GM18520 (cell line): Measurements from ENCODE around the gene CDT1.
A peak's percentile ranks its signal among the peaks of the same experiment; 100 is the strongest.

ENCODE experiments used
- ATAC-seq: cut with Tn5 transposase; IDR thresholded peaks from one replicate; pipeline ENCODE4 v1.9.1; 2021; ENCODE audit not compliant: unreplicated experiment

The CDT1 gene

DNA sequence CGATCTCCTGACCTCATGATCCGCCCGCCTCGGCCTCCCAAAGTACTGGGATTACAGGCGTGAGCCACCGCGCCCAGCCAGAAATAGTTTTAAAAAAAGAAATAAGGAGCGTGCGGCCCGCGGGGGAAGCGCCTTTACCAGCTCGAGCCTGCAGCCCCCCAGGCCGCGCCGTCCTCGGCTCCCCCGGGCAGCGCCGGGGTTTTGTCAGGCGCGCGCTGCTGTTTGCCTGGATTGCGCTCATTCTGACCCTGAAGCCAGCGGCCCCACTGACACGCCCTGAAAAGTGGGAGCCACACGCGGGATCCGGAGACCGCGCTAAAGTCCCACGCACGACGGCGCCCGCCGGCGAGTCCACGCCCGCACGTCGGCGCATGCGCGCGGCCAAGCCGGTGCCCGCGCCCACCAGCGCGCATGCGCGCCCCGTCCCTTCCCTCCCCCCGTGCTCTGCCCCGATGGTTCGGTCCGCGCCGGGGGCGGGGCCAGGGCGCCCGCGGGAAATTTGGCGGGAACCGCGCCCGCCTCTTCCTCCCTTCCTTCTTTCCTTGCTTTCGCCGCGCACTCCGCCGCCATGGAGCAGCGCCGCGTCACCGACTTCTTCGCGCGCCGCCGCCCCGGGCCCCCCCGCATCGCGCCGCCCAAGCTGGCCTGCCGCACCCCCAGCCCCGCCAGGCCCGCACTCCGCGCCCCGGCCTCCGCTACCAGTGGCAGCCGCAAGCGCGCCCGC is at the start of gene CDT1:
Gene CDT1 (plus strand): TSS at position 526 of the 724 bp plus-strand sequence. CDS start 43 bp downstream, at position 569.
- ATAC-seq: peak; percentile 40

DNA sequence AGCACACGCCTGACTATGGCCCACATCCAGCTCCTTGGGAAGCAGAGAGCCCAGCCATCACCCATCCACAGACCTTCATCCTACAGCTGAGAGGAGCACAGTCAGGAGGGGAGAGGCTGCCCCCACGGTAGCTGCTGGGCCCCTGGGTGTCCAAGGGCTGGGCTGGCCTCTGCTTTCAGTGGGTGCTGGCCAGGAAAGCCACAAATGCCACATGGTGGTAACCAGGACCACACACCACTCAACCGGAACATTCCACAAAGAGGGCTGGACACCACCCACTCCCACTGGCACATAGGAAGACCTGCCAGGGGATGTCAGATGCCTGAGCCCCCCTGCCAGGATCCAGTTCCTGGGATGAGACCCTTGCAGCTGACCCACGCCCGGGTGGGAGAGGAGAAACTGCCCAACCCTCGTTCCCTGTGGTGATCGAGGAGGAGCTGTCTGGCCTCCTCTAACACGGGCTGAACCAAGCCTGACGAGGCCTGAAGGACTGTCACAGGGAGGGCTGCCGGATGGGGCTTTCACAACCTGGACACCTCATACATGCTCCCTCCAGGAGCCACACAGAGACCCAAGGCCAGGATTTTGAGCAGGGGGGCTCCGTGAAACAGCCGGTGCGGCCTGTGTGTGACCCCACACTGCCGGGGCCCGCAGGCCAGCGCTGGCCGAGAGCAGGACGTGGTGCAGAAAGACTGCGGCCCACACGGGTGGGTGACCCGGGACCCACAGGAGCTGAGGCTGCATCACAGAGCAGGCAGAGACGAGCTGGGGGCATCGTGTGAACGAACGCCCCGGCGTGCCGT is 49.3 kb upstream of the CDT1 start:
- no peak for ATAC-seq

DNA sequence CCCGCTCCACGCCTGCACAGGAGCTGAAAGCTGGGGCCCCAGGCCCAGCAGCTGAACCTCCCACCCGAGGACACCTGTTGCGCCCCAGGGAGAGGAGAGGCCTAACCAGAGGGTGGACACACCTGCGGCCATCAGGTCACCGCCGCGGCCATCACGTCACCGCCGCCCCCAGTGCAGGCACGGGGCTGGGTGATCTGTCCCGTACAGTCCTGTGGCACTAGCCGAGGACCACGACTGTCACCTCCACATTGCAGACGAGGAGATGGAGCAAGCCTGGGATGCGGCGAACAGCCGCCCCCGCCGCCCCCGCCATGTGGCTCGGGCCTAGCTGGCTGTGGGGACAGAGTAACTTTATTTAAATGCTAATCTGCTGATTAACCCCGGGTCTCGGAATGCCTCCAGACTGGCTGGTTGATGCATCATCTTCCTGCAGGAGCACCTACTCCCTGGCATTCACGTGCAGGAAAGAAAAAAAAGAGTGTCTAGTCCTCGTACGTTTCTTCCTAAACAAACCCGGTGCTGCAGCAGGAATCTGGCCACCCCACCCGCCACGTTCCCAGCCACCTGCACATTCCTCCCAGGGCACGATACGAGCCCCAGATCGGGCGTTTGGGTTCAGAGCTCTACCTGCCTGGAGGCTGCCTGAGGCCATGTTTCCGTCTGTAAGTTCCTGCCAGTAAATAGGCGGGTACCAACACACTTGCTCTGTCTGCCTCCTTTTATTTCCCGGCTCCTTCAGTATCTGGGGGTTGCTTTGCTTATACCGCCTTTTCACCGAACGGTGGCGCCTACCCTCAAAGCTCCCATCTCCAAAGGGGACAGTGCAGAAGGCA is 48.5 kb upstream of the CDT1 start:
- no peak for ATAC-seq

DNA sequence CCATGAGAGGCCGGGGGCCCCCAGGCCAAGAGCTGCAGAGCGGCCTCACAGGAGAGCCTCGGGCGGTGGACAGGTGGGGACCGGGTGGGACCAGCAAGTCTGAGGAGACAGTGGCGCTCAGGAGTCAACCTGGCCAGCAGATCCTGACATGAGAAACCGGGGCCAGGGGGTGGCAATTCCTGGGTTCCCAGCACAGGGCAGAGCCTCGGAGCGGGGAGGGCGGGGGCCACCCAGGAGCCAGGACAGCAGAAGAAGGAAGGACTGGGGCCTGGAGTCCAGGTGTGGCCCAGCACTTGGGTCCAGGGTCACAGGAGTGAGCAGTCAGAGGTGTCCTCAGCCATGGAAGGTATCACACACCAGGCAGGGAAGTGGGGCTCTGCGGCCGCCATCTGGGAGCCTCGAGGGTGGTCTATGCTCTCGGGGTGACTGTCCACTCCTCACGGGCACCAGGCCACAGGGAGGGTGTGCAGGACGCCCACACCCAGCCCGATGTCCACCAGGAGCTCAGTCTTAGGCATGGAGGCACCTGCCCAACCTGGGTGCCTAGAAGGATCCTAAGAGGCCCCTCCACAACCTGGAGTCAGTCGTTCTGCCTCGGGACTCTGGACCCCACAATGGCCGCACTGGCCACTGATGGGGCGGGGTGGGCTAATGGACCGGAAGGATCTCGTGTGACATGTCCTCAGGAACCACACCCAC is 47.7 kb upstream of the CDT1 start:
- ATAC-seq: no peak

DNA sequence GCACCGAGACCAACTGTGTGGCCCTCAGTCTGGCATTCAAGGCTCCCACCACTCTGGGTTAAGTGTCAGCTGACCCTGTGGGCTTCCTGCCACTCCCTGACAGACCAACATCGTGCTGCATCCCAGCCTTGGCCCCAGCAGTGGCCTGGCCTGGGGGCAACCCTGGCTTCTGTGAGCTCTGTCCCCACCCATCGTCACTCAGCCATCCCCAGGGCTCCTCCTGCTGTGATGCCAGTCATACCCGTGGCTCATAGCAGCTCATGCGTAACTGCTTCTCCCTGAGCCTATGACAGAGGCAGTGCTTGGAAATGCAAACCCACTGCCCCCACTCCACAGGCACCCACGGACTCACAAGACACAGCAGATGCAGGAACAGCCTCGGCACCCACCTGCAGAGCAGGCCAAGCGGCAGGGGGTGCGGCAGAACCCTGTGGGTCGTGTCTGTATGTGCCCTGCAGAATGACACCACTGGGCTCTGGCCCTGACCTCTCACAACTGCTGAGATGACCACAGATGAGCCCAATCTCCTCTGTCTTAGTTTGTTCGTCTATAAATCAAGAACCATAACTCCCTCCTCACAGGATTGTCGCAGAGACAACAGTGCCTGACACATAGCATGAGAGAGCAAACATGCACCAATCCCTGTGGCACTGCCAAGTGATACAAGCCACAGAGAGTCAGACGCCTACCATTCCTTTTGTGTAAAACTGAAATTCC is 45.2 kb upstream of the CDT1 start:
- no peak for ATAC-seq

DNA sequence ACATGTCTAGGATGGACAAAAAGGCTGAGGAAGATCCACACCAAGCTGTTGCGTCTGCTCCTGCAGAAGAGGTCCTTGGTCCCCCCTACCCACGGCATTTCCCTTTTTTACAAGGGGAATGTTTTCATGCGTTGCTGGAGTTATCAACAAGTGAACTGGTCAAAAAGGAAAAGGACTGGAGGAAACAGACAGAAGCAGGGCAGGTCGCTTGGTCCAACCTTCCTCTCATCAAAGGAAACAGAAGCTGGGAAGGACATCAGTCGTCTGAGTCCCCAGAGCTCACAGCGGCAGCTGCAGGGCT is 44.7 kb upstream of the CDT1 start:
- no peak for ATAC-seq

DNA sequence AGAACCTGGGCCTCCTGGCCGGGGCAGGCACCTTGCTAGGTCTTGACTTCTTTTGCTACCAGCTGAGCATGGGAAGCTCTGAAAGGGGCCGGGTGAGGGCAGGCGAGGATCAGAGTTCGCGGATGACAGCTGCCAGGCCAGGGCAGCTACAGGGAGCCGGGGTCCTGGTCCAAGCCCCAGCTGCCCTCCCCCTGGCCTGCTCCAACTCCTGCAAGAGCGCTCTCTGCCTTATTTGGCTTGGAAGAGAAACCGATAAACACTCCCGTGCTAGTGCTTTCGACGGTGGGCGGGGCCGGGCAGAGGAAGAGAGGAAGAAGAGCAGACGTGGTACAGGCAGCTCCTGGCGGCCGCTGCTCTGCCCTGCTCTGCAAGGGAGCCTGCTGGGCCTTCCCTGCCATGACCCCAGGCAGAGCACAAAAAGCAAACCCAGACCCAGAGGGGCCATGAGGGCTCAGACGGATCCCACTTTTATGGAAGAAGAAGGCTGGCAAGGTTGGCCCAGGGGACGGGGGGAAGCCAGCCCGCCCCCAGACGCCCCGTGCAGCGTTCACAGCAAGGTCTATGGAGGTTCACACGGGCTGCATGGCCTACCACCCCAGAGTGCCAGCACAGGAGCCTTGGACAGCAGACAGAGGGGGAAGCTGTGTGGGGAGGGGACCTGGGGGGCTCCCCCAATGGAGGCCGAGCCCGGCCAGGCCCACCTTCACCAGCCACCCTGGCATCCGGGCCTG is 44.2 kb upstream of the CDT1 start:
- ATAC-seq: no peak

DNA sequence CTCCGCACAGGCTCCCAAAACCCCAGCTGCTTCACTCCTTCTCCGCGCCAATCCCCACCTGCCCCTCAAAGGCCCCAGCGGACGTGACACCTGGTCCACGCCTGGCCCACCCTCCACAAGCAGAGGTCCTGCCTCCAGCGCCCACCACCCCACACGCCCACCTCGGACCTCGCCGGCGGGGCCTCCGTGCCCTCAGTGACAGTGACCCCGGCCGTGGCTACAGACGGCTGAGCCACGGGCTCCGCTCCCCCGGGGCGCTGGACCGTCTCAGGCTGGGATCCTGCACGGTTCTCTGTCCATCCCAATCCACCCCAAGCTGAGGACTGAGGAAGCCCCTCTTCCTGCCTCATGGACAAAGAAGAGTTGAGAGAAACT is 43.6 kb upstream of the CDT1 start:
- no peak for ATAC-seq

DNA sequence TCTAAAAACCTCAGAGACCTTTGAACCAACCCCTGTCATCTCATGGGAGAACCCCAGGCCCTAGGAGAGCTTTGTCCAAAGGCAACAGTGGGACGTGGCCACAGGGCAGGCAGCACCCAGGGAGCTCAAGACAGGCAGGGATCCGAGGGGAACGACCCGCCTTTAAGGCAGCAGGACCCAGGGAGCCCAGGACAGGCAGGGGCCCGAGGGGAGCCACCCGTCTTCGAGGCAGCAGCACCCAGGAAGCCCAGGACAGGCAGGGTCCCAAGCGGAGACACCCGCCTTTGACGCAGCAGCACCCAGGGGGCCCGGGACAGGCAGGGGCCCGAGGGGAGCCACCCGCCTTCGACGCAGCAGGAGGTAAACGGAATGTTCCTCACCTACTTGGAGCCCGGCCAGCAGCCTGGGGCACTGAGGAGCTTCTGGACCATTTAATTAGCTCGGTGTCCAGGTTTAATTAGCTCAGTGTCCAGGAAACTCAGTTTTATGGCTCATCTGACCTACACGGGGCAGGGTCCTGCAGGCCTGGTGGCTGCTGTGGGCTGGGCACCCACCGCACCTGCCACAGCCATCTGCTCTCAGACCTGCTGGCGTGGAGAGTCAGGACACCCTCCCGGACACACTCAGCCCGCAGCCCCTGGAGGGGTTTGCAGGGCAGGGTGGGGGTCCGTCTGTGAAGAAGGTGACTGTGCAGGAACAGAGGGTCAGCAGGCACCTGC is 43.0 kb upstream of the CDT1 start:
- ATAC-seq: no peak

DNA sequence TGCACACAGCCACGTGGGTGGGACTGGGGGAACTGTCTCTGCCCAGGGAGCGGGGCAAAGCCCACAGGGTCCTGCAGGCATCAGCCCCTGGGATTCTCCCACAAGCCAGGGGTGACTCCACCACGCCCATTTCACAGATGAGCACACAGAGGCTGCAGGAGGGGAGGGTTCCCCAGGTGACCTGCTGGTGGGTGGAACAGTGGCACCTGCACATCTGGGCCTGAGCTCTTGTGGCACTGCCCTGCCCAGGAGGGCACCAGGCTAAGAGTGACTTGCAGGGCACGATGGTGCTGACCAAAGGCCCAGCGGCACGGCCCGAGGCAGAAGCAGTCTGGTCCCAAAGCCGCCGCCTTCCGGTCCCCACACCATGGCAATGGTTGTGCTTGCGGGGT is 42.5 kb upstream of the CDT1 start:
- ATAC-seq: no peak

DNA sequence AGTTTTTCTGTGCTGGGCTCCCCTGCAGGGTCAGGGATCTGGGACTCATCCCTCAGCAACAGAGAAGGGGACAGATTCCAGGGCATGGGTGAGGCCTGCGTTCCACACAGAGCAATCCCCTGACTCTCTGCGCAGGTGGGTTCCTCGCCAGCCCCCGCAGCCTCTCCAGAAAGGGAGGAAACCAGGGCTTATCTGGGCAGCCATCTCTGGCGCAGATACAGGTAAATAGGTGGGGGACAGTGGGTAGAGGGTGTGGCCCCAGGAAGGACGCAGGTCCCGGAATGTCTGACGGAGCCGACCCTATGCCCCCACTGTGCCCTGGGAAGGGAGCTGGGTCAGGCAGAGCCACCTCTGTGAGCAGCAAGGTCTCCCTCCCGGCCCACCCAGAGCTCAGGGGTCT is 41.8 kb upstream of the CDT1 start:
- no peak for ATAC-seq

DNA sequence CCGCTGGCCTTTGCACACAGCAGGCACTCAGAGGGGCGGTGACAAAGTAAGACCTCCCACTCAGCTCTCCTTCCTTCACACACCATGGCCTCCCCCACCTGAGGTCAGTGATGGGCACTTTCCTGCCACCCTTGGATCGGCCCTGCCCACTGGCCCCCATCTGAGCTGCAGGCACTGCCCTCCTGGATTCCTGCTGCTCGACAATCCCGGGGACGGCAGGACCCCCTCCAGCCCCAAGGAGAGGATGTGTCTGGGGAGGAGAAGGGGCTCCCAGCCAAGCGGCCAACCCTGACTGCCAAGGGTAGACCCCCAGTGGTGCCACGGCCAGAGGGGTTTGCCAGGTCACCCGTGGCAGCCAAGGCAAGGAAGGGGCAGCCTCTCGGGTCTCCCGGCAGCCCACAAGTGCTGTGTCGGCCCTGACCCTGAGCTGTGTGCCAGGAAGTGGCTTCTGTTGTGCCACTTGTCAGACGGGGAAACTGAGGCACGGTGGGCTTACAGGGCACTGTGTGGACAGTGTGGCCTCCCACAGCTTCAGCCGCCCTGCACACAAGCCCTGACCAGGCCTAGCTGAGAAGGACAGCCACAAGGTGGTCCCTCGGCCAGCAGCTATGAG is 41.2 kb upstream of the CDT1 start:
- no peak for ATAC-seq

DNA sequence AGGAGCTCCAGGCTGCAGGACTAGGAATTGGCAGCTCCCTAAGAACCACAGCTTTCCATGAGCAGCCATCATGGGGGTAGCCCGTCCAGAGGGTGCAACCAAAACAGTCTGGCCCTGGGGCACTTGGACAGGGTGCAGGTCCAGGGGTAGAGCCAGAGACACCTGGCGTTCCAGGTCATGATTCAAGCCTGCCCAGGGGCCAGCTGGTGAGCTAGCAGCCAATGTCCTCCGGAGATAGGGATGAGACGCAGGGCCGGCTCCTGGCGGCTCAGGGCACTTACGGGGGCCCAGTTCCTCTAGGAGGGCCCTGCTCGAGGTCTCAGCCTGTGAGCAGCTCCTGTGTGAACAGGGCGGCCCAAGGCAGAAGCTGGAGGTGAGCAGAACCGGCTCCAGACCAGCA is 40.6 kb upstream of the CDT1 start:
- ATAC-seq: no peak

DNA sequence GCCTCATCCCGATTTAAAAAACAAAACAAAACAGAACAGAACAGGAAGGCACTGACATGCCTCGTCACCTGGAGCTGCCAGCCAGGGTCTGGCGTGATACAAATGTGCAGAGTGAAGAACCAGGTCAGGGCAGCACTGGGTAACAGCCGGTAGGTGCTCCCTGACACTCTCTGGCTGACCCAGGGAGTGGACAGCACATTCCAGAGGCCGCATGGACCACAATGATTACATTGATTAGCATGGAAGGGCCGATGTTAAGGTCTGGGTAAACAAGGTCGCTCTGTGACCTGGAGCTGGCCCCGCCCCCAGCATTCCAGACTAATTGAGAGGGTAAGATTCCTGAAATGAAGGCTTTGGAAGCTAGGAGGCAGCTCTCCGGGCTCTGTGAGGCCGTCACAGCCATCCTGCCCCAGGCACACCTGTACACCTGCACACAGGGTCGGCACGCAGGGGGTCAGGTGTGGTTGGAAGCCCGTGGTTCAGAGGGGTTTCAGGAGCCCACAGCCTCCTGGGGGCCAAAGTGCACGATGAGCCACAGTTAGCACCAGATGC is 40.0 kb upstream of the CDT1 start:
- no peak for ATAC-seq

DNA sequence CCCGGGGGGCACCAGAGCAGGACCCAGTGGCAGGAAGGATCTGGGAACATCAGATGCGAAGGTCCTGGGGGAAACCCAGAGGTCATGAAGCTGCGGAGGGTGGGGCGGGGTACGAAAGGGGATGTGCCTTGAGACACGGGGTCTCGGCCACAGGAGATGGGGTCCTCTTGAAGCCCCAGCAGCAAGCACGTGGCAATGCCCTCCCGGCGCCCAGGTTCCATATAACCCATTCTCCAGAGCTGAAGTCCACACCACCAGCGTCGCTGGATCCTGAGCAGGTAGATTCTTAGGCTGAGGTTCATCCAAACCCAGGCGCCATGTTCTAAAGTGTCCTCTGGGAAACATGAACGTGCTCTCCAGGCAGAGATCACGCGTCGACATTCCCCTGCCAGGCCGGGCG is 39.5 kb upstream of the CDT1 start:
- no peak for ATAC-seq

DNA sequence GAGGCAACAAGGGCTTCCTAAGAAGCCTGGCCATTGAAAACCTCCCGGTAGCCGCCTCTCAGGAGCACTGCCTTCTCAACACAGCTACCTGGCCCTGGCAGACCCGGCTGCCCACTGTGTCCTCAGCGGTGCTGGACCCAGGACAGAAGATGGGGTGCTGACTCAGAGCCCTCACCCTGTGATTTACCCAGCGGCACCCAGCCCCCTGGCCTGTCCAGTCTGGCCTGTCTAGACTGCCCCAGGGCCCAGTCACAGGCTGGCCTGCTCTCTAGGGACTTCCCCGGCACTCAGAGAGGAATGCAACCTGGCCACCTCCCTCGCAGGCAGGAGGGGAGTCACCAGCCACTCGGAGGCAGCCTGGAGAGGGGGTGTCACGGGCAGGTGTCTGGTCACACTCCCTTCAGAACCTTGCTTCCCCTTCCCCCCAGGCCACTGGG is 38.7 kb upstream of the CDT1 start:
- no peak for ATAC-seq

DNA sequence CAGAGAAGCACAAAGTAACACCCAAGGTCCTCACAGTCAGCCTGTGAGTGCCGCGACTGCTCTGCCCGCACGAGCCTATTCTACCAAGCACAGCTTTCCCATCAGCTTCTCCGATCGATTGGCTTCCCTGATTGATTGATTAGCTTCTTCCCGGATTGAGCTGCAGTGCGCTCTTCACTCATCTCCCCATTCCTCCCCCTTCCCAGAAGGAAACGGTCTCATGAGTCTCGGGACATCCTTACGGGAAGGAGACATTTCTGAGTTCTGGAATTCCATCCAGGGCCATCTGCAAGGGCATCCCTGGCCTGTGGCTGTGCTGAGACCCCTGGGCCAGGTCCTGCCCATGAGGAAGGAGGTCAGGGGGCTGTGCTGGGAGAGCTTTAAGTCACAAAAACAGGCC is 36.6 kb upstream of the CDT1 start:
- ATAC-seq: no peak

DNA sequence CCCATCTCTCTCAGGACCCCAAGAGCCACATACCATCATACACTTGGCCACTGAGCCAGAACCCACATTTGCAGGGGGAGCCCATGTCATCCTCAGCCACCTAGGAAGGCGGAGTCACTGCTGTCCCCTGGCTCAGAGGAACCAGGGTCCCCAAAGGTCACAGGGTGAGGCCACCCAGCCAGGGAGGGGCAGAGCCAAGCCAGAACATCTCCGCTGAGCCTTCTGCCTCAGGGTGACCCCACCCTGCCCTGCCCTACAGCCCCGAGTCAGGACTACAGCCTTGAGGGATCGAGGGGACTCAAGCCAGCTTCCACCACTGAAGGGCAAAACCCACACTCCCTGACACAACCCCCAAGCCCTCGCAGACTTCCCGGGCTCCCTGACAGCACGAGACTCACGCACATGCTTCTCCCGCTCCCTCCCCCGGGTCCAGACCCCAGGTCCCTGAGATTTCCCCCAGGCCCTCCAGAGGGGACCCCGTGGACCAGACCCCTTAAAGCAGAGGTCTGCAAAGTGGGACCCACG is 36.0 kb upstream of the CDT1 start:
- no peak for ATAC-seq
